Fibroblast of lung (primary cell): ENCODE data around the gene PRPSAP1. TPM values are rescaled to one million over a fixed set of nuclear protein-coding genes. Genes with fewer than 3 reads are reported as not detected.
A peak's percentile ranks its signal among the peaks of the same experiment; 100 is the strongest.

Experiments used
- DNase-seq, 2 donors: peaks; one replicate each; pipeline versions ENCODE4 v3.0.0 to v3.0.0-alpha.2; 2010; ENCODE audit warnings: low read depth in 2 of 2
- H2AFZ ChIP-seq: 2 replicates; pipeline ENCODE4 v1.5.1; 2012; ENCODE audit warnings: low read length, control low read depth, inconsistent platforms
- H3K27ac ChIP-seq: 2 replicates; pipeline ENCODE4 v1.5.1; 2011; ENCODE audit warnings: low read length, control low read depth; ENCODE audit not compliant: insufficient read depth
- H3K27me3 ChIP-seq: 2 replicates; pipeline ENCODE4 v1.5.1; 2011; ENCODE audit warnings: mild to moderate bottlenecking, low read length; ENCODE audit not compliant: control insufficient read depth, insufficient read depth
- H3K36me3 ChIP-seq: 2 replicates; pipeline ENCODE4 v1.5.1; 2011; ENCODE audit warnings: low read length; ENCODE audit not compliant: control insufficient read depth, insufficient read depth
- H3K4me1 ChIP-seq: 2 replicates; pipeline ENCODE4 v1.5.1; 2011; ENCODE audit warnings: low read length; ENCODE audit not compliant: control insufficient read depth, insufficient read depth; ENCODE audit errors: extremely low read depth
- H3K4me2 ChIP-seq: 2 replicates; pipeline ENCODE4 v1.5.1; 2011; ENCODE audit warnings: low read length, control low read depth; ENCODE audit not compliant: insufficient read depth; ENCODE audit errors: extremely low read depth
- H3K4me3 ChIP-seq, 4 experiments: fragments of 200-600 bp in 1 of 4; sonication (generic) in 1 of 4; replicated peaks in 1 of 4; 2 replicates each; pipeline ENCODE4 v1.5.1; 2011 to 2016; ENCODE audit warnings: low read length in 4 of 4, low read depth in 3 of 4, mild to moderate bottlenecking in 3 of 4, control low read depth in 2 of 4, inconsistent platforms in 1 of 4, mixed read lengths in 1 of 4; ENCODE audit not compliant: insufficient read depth in 1 of 4; ENCODE audit errors: control extremely low read depth in 1 of 4
- H3K79me2 ChIP-seq: 2 replicates; pipeline ENCODE4 v1.5.1; 2012; ENCODE audit warnings: mild to moderate bottlenecking, low read length, inconsistent platforms; ENCODE audit not compliant: control insufficient read depth, insufficient read depth
- H3K9ac ChIP-seq: 2 replicates; pipeline ENCODE4 v1.5.1; 2011; ENCODE audit warnings: mild to moderate bottlenecking, low read length, control low read depth; ENCODE audit not compliant: insufficient read depth
- H3K9me3 ChIP-seq: 2 replicates; pipeline ENCODE4 v1.5.1; 2012; ENCODE audit warnings: low read depth, low read length; ENCODE audit not compliant: control insufficient read depth, insufficient read depth
- H4K20me1 ChIP-seq: 2 replicates; pipeline ENCODE4 v1.5.1; 2011; ENCODE audit warnings: low read length; ENCODE audit not compliant: control insufficient read depth, insufficient read depth; ENCODE audit errors: extremely low read depth
- EZH2 ChIP-seq: IDR thresholded peaks from 2 replicates; pipeline ENCODE4 v1.5.1; 2012; ENCODE audit warnings: low read length, control low read depth, mild to moderate bottlenecking; ENCODE audit errors: missing control alignments
- polyA plus RNA-seq, 2 donors: library from polyadenylated mRNA; depleted of rRNA in 1 of 2; stranded (reverse) in 1 of 2; unstranded in 1 of 2; fragments of >200 nt; gene quantifications; 2 replicates each; pipeline ENCODE4 v1.2.1, GENCODE V29; 2011 to 2012; ENCODE audit warnings: missing spikeins in 1 of 2
- total RNA-seq: library from RNA; depleted of rRNA; stranded (reverse); fragments of >200 nt; gene quantifications from 2 replicates; pipeline ENCODE4 v1.2.1, GENCODE V29; 2014
- TF ChIP-seq, protein P1 (sequence below), 2 donors: IDR thresholded peaks in 1 of 2; conservative IDR thresholded peaks in 1 of 2; 1 replicate in 1 of 2; 2 replicates in 1 of 2; pipeline ENCODE4 v1.5.1; 2011 to 2012; ENCODE audit warnings: low read length in 2 of 2, control low read depth in 1 of 2, inconsistent platforms in 1 of 2, low read depth in 1 of 2, mild to moderate bottlenecking in 1 of 2

Gene PRPSAP1
- total and polyA plus RNA-seq, 2 donors (not counting 1 experiment from before 2014, with no cell fraction given) = 32.7 to 56.9 TPM

DNA sequence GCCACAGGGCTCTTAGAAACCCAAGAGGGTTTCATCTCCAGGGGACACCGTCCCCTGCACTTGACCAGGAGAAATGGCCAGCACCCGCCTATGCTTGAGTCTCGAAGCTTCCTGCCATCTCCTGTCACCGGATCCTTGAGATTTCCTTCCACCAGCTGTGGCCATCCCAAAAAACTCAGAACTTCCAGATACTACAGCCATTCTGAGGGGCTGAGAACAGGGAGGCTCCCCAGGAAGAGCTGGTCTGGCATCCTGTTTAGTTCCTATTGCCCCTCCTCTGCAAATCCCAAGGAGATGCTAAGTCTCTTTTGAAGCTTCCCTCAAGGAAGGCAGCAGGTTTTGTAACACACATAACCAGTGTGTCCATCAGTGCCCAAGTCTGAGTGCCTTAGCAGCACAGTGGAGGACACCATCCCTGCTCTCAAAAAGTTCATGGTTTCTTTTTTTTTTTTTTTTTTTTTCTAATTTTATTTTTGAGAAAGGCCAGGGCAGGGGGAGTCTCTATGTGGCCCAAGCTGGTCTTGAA lies 86.6 kb downstream of the PRPSAP1 start:
- Histone ChIP-seq H4K20me1 (no peaks in the 10 kb centered on the region), H3K79me2 (peaks cover 35% of the 10 kb centered on the region), H3K4me3 (peak overlapping the region; percentile 68 to 82 (median 69)), H3K4me1 (peaks cover 18% of the 10 kb centered on the region), H3K27me3 (no peaks in the 10 kb centered on the region), H3K27ac (peak overlapping the region; percentile 75), H3K9ac (no peak overlapping the region), H2AFZ (no peak overlapping the region), H3K36me3 (peaks cover 9% of the 10 kb centered on the region), H3K9me3 (no peaks in the 10 kb centered on the region), H3K4me2 (peak overlapping the region; percentile 95)
- DNase-seq = no peak
- TF ChIP-seq EZH2 = no peak
- TF ChIP-seq, protein P1, sequence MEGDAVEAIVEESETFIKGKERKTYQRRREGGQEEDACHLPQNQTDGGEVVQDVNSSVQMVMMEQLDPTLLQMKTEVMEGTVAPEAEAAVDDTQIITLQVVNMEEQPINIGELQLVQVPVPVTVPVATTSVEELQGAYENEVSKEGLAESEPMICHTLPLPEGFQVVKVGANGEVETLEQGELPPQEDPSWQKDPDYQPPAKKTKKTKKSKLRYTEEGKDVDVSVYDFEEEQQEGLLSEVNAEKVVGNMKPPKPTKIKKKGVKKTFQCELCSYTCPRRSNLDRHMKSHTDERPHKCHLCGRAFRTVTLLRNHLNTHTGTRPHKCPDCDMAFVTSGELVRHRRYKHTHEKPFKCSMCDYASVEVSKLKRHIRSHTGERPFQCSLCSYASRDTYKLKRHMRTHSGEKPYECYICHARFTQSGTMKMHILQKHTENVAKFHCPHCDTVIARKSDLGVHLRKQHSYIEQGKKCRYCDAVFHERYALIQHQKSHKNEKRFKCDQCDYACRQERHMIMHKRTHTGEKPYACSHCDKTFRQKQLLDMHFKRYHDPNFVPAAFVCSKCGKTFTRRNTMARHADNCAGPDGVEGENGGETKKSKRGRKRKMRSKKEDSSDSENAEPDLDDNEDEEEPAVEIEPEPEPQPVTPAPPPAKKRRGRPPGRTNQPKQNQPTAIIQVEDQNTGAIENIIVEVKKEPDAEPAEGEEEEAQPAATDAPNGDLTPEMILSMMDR (conservative IDR thresholded peaks at IDR 0.05 in 1 of 2, IDR thresholded peaks at IDR 0.05 in 1 of 2; ENCODE audit: low read depth in 1 of 2, low read length in 2 of 2) = no peak

DNA sequence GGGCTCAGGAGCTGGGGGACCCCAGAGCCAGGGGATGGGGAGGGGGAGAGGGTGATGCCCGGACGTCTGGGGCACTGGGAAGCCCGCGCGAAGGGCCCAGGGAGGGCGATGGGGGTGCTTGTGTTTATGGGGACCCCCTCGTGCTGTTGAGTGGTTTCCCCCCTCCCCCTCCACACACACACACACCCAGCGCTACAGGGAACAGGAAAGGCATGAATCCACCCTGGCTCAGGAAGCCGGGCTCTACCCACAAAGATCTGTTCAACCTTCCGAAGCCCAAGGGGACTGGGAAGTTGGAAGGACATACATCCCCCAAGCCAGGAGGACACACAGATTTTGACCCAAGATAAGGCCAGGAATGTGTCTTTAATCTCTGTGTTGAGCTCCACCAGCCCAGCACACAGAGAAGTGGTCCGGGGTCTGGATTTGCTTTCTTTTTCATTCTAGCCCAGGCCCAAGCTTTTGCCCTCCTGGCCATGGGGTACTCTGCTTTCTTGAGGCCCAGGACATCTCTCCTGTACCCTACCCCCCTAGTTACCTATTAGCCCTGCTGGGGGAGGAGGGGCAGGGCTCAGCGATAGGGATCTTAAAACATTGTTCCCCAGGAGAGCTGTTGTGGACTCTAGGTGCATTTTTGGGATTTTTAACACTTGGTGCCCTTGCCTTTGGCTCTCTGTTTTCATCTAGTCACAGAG lies 87.3 kb downstream of the PRPSAP1 start:
- peak overlapping the region; percentile 75 for H3K27ac ChIP-seq
- H3K36me3 ChIP-seq = peaks cover 9% of the 10 kb centered on the region
- no peaks in the 10 kb centered on the region for H3K27me3 ChIP-seq
- peak overlapping the region; percentile 91 for H3K9ac ChIP-seq
- H3K9me3 ChIP-seq = no peaks in the 10 kb centered on the region
- H4K20me1 ChIP-seq = no peaks in the 10 kb centered on the region
- TF ChIP-seq, protein P1 (conservative IDR thresholded peaks at IDR 0.05 in 1 of 2, IDR thresholded peaks at IDR 0.05 in 1 of 2; ENCODE audit: low read depth in 1 of 2, low read length in 2 of 2) = no peak
- TF ChIP-seq EZH2 = no peak
- peak; percentile 32 to 43 for DNase-seq
- H3K4me1 ChIP-seq = peaks cover 16% of the 10 kb centered on the region
- H3K4me3 ChIP-seq = peak overlapping the region; percentile 68 to 82 (median 69)
- peak overlapping the region; percentile 95 for H3K4me2 ChIP-seq
- H2AFZ ChIP-seq = no peak overlapping the region
- peaks cover 35% of the 10 kb centered on the region for H3K79me2 ChIP-seq

DNA sequence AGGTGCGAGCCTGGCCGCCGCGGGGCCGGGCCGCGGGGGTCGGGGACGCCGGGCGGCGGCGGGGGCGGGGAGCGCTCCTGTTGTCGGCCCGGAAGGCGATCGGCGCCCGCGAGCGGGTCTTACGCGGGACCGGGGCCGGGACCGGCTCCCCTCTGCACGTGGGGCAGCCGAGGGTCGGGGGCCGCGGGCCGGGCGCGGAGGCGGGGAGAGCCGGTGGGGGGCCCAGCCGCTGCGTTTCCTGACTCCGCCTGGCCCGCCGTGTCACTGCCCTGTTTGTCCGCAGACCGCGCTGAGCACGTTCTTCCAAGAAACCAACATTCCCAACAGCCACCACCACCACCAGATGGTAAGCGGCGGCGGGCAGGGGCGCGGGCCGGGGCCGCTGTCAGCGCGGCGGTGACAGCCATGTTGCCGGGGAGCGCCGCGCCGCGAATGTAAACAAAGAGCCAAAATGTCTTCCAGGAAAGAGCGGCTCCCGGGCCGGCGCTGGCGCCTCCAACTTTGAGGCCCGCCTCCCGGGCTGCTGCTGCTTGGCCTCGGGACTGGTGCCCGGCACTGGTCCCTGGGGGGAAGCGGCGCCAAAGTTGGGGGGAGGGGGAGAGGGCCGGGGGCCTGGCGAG lies 88.0 kb downstream of the PRPSAP1 start:
- peaks cover 14% of the 10 kb centered on the region for H3K4me1 ChIP-seq
- H3K36me3 ChIP-seq = peaks cover 8% of the 10 kb centered on the region
- peak overlapping the region; percentile 75 for H3K27ac ChIP-seq
- peak; percentile 41 to 47 for DNase-seq
- H4K20me1 ChIP-seq = no peaks in the 10 kb centered on the region
- H2AFZ ChIP-seq = no peak overlapping the region
- peaks cover 35% of the 10 kb centered on the region for H3K79me2 ChIP-seq
- peak overlapping the region; percentile 91 for H3K9ac ChIP-seq
- H3K27me3 ChIP-seq = no peaks in the 10 kb centered on the region
- H3K4me2 ChIP-seq = no peak overlapping the region
- H3K9me3 ChIP-seq = no peaks in the 10 kb centered on the region
- TF ChIP-seq EZH2 = no peak
- TF ChIP-seq, protein P1 (conservative IDR thresholded peaks at IDR 0.05 in 1 of 2, IDR thresholded peaks at IDR 0.05 in 1 of 2; ENCODE audit: low read depth in 1 of 2, low read length in 2 of 2) = no peak
- H3K4me3 ChIP-seq = peak overlapping the region; percentile 68 to 82 (median 69)
